GM12864 (cell line): Measurements from ENCODE around the gene PI4KA.

ENCODE experiments used
- DNase-seq: peaks from one replicate; pipeline ENCODE4 v3.0.0-alpha.2; 2011; ENCODE audit warnings: low read depth
- H3K4me3 ChIP-seq: 2 replicates; pipeline ENCODE4 v1.5.1; 2011; ENCODE audit warnings: mild to moderate bottlenecking, low read depth, low read length, control low read depth
- TF ChIP-seq, protein P1 (sequence below): IDR thresholded peaks from 2 replicates; pipeline ENCODE4 v1.5.1; 2011; ENCODE audit warnings: low read depth, mild to moderate bottlenecking, moderate library complexity, low read length, control low read depth, inconsistent platforms; ENCODE audit errors: missing control alignments

Gene PI4KA

DNA sequence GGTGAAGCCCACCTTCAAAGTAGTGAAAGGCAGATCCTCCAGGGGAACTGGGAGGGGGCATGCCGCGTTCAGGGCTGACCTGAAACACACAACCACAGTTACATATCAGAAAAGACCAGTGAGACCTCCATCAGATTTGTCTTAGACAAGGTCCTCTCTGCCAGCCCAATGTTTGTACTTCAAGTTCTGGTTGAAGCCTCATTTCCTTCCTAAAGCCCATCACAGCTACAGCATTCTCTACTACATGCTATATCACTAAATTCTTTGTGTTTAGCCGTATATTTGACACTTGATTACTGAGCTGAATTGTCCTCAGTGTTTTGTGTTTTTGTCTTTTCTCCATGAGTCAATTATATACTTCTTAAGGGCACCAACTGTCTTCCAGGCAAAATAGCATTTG lies 40.1 kb downstream of the PI4KA start:
- no peak for DNase-seq
- H3K4me3 ChIP-seq: no peak overlapping the region
- TF ChIP-seq, protein P1, sequence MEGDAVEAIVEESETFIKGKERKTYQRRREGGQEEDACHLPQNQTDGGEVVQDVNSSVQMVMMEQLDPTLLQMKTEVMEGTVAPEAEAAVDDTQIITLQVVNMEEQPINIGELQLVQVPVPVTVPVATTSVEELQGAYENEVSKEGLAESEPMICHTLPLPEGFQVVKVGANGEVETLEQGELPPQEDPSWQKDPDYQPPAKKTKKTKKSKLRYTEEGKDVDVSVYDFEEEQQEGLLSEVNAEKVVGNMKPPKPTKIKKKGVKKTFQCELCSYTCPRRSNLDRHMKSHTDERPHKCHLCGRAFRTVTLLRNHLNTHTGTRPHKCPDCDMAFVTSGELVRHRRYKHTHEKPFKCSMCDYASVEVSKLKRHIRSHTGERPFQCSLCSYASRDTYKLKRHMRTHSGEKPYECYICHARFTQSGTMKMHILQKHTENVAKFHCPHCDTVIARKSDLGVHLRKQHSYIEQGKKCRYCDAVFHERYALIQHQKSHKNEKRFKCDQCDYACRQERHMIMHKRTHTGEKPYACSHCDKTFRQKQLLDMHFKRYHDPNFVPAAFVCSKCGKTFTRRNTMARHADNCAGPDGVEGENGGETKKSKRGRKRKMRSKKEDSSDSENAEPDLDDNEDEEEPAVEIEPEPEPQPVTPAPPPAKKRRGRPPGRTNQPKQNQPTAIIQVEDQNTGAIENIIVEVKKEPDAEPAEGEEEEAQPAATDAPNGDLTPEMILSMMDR: no peak

DNA sequence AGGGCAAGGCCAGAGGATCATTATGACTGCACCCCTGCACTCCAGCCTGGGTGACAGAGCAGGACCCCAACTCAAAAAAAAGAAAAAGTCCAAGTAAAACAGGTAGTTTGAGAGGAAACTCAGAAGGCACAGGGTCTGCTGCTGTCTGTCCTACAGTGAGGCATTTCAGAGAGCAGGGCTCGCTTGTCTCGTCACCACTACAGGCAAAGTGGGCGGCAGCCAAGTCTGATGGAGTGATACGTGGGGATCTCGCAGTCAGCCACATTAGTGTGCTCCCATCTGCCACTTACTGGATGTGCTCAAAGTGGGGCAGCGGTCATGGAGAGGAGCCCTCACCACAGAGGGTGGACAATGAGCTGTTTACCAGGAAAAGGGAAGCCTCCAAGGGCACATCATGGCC lies 42.1 kb downstream of the PI4KA start:
- TF ChIP-seq, protein P1: no peak
- H3K4me3 ChIP-seq: no peak overlapping the region
- DNase-seq: no peak

DNA sequence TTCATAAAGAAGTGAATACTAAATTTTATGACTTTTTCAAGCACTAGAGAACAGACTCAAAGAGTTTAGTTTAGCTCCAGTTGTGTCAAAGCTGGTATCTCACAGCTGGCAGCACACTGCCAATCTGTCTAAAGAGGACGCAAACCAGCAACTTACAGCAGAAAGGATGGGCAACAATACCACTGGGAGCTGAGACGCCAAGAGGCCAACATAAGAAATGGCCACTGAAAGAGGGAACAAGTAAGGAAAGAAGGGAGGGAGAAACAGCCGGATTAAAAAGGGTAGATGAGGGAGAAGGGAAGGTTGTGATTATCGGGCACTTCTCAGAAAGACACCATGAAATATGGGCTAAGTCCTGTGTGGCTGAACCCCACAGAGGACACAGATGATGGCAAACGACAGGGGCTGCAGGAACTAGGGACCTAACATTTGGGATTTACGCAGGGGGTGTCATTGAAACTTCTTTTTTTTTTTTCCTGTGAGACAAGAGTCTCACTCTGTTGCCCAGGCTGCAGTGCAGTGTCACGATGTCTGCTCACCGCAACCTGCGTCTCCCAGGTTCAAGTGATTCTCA lies 43.0 kb downstream of the PI4KA start:
- H3K4me3 ChIP-seq: no peak overlapping the region
- DNase-seq: no peak
- TF ChIP-seq, protein P1: no peak

DNA sequence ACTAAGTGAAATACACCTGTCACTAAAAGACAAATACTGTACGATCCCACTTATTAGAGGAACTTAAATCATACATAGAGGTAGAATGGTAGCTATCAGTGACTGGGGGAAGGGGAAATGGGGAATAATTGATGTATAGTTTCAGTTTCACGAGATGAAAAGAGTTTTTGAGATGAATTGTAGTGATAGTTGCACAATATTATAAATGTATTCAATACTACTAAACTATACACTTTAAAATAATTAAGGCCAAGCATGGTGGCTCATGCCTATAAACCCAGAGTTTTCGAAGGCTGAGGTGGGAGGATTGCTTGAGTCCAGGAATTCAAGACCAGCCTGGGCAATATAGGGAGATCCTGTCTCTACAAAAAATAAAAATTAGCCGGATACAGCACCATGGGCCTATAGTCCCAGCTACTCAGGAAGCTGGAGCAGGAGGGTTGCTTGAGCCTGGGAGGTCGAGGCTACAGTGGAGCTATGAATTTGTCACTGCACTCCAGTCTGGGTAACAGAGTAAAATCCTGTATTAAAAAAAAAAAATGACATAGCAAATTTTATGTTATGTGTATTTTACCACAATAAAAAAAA lies 44.3 kb downstream of the PI4KA start:
- TF ChIP-seq, protein P1: no peak
- DNase-seq: no peak
- H3K4me3 ChIP-seq: no peak overlapping the region

DNA sequence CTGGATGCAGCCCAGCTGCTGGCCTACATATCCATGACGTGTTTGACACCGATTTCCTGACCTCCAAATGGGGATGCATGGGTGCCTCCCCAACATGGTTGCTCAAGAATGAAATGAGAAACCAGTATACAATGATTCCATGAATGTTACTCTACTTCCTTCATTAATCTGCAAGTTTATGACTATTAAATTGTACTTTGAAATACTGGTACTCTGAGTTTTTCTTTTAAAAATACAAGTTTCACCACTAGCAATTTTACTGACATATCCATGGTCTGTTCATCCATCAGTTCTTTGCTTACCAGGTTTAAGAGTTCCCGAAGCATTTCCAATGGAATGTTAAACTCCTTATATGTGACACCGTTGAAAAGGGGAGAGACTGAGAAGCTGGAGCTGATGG lies 45.6 kb downstream of the PI4KA start:
- DNase-seq: no peak
- H3K4me3 ChIP-seq: no peak overlapping the region
- TF ChIP-seq, protein P1: no peak

- H3K4me3 ChIP-seq: no peak overlapping the region
- TF ChIP-seq, protein P1: no peak
- no peak for DNase-seq
Measured at GRCh38 chr22:20811971-20812660, 46.5 kb downstream of the PI4KA start.
